Measurements from ENCODE around the gene NSF. TPM values are rescaled to one million over a fixed set of nuclear protein-coding genes. Genes with fewer than 3 reads are reported as not detected.

The NSF gene
- total RNA-seq, 1 donor from 2014 or later: 44.2 TPM

- Mint-ChIP-seq H3K9me3 (no peaks in the 10 kb centered on the region), H3K27ac (no peak overlapping the region), H3K4me1 (ENCODE audit: unreplicated experiment) (peaks cover 16% of the 10 kb centered on the region), H3K36me3 (peaks cover 8% of the 10 kb centered on the region), H3K27me3 (no peaks in the 10 kb centered on the region), H3K4me3 (no peak overlapping the region)
- TF ChIP-seq CTCF (conservative IDR thresholded peaks at IDR 0.05): no peak
- DNase-seq (ENCODE audit: extremely low spot score, unreplicated experiment): no peak
Measured at GRCh38 chr17:46722662-46723285, 132.3 kb downstream of the NSF start.

GRCh38 chr17:46726206-46726605 is 135.7 kb downstream of the NSF start:
- TF ChIP-seq CTCF (conservative IDR thresholded peaks at IDR 0.05): no peak
- Mint-ChIP-seq H3K4me3 (peak overlapping the region; percentile 27), H3K4me1 (ENCODE audit: unreplicated experiment) (peaks cover 14% of the 10 kb centered on the region), H3K27ac (peak overlapping the region; percentile 84), H3K9me3 (no peaks in the 10 kb centered on the region), H3K27me3 (no peaks in the 10 kb centered on the region), H3K36me3 (peaks cover 12% of the 10 kb centered on the region)
- no peak for DNase-seq (ENCODE audit: extremely low spot score, unreplicated experiment)

GRCh38 chr17:46727572-46728348 is 137.3 kb downstream of the NSF start:
- H3K36me3 Mint-ChIP-seq: peaks cover 8% of the 10 kb centered on the region
- no peak for DNase-seq (ENCODE audit: extremely low spot score, unreplicated experiment)
- no peaks in the 10 kb centered on the region for H3K27me3 Mint-ChIP-seq
- H3K4me1 Mint-ChIP-seq (ENCODE audit: unreplicated experiment): peaks cover 24% of the 10 kb centered on the region
- TF ChIP-seq CTCF (conservative IDR thresholded peaks at IDR 0.05): no peak
- no peaks in the 10 kb centered on the region for H3K9me3 Mint-ChIP-seq
- peak overlapping the region; percentile 23 for H3K4me3 Mint-ChIP-seq
- peak overlapping the region; percentile 57 for H3K27ac Mint-ChIP-seq

GRCh38 chr17:46730026-46730425 is 139.6 kb downstream of the NSF start:
- TF ChIP-seq CTCF (conservative IDR thresholded peaks at IDR 0.05): no peak
- H3K27ac Mint-ChIP-seq: no peak overlapping the region
- DNase-seq (ENCODE audit: extremely low spot score, unreplicated experiment): no peak
- H3K9me3 Mint-ChIP-seq: no peaks in the 10 kb centered on the region
- H3K36me3 Mint-ChIP-seq: peaks cover 4% of the 10 kb centered on the region
- peaks cover 34% of the 10 kb centered on the region for H3K4me1 Mint-ChIP-seq (ENCODE audit: unreplicated experiment)
- no peak overlapping the region for H3K4me3 Mint-ChIP-seq
- no peaks in the 10 kb centered on the region for H3K27me3 Mint-ChIP-seq

GRCh38 chr17:46730679-46731078 is 140.2 kb downstream of the NSF start:
- no peak overlapping the region for H3K4me3 Mint-ChIP-seq
- H3K9me3 Mint-ChIP-seq: no peaks in the 10 kb centered on the region
- no peak for DNase-seq (ENCODE audit: extremely low spot score, unreplicated experiment)
- H3K4me1 Mint-ChIP-seq (ENCODE audit: unreplicated experiment): peaks cover 34% of the 10 kb centered on the region
- no peak overlapping the region for H3K27ac Mint-ChIP-seq
- H3K27me3 Mint-ChIP-seq: no peaks in the 10 kb centered on the region
- TF ChIP-seq CTCF (conservative IDR thresholded peaks at IDR 0.05): no peak
- peaks cover 4% of the 10 kb centered on the region for H3K36me3 Mint-ChIP-seq

All from type B pancreatic cell (in vitro differentiated cells).